GM18519 (cell line): ENCODE data around the gene RASGRP4.

ENCODE experiments used
- ATAC-seq: cut with Tn5 transposase; IDR thresholded peaks from one replicate; pipeline ENCODE4 v1.9.1; 2021; ENCODE audit warnings: mild to moderate bottlenecking, moderate library complexity; ENCODE audit not compliant: unreplicated experiment, low FRiP score

Gene RASGRP4

DNA sequence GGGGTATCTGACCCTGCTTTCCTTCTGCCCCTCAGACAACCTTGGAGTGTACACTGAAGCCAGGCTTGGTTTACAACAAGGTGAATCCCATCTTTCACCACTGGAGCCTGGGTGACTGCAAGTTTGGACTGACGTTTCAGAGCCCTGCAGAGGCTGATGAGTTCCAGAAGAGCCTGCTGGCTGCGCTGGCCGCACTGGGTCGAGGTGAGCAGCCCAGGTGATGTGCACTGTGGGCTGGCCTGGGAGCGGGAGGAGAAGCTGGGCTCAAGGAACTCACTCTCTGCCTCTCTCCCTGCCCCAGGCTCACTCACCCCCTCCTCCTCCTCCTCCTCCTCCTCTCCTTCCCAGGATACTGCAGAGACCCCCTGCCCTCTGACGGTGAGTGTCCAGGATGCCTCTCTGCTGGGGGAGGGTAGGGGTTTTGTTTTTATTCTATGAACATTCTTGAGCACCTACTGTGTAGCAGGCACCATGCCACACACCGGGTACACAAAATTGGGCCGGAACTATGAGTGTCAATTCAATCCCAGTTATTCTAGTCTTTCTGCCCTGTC is 34.0 kb downstream of the RASGRP4 start:
- ATAC-seq: no peak

DNA sequence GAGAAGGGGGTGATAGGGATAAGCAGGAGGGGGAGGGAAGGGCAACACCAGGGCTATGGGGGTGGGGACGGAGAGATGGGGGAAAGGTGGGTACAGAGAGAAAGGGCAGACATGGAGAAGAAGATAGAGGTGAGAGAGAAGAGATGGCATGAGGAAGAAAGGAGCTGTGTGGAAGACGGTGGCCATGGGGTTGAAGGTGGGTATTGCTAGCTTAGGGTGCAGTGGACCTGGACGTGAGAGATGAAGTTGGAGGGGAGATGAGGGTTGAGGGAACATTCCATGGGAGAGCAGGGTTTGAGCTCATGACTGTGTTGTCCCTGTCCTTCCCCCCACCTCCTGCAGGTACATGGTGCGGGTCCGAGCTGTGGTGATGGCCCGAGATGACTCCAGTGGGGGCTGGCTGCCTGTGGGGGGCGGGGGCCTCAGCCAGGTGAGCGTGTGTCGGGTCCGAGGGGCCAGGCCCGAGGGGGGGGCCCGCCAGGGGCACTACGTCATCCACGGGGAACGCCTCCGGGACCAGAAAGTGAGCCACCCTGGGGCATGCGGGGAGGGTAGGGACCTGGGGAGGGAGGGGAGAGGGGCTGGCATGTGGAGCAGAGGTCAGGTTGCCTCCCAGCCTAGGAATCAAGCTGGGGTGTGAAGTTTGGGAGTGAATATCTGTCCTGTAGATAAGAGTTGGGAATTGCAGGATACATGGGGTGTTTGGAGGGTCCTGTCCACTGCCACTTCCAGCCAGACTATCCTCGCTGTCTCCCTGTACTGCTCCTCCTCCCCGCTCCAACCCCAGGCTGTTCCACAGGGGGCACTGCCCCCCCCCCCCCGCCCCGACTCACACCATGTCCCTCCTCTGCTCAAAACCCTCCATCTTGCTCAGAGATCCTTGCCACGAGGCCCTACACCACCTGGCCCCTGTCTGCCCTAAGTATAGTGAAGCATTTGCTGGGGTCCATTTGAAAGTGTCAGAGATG is 35.8 kb downstream of the RASGRP4 start:
- no peak for ATAC-seq

GRCh38 chr19:38389101-38389925 is 36.7 kb downstream of the RASGRP4 start:
- no peak for ATAC-seq

- no peak for ATAC-seq
These were observed 37.5 kb downstream of the RASGRP4 start, which contains the start of gene SPRED3 for GRCh38 chr19:38388349-38389100. SPRED3 (plus strand) TSS chr19:38388697; CDS start chr19:38390303, 1,606 bp downstream.

GRCh38 chr19:38387550-38388348 is 38.3 kb downstream of the RASGRP4 start, which contains the start of gene GGN:
GGN (minus strand) TSS chr19:38388034; CDS start chr19:38387261, 773 bp downstream.
- no peak for ATAC-seq

GRCh38 chr19:38386971-38387549 is 39.0 kb downstream of the RASGRP4 start:
- no peak for ATAC-seq

GRCh38 chr19:38386300-38386970 is 39.6 kb downstream of the RASGRP4 start:
- no peak for ATAC-seq

DNA sequence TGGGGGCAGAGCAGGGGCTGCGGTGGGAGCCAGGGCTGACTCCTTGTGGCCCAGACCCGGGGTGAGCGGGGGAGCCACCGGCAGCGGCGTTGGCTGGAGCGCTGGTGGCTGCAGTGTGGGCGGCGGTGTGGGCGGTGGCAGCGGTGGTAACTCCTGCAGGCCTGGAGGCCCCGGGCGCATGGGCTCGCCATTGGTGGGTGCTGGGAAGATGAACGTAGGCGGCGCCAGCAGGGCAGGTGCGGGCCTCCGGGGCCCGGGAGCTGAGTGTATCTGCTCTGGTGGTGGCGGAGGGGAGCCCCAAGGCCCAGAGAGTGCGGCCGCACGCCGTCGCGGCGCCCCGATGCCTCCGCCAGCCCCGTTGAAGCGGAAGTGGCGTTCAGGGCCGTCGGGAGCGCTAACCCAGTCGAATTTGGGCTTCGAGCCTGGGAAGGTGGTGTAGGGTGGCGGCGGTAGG is 40.2 kb downstream of the RASGRP4 start:
- ATAC-seq: no peak

DNA sequence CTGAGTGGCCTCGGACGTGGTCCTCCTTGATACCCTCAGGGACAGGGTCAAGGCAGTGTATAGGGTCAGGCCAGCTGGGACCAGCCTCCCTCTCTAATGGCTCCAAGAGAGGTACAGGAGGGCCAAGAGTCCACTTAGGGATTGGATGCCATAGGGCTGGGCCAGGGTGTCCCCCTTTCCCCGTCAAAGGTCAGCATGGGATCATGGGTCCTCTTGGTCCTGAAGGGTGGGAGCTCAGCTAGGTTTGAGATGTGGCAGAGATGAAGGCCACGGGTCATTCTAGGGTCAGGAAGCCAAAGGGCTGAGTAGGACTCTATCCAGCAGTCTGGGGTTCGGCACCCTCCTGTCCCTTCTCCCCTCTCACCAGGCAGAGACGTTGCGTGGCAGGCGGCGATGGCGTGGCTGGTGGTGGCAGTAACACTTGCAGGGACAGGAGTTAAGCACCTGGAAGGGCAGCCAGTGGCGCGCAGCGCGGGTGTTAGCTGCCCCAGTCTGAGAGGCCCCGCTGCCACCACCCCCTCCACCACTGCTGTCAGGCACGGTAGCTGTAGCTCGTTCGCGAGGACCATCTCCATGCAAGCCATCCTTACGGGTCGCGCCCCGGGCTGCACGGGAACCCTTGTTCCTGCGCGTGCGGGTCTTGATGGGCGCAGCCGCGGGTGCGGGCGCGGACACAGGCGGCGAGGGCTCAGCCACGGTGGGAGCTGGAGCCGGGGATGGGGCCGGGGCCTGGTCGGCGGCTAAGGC is 40.8 kb downstream of the RASGRP4 start:
- no peak for ATAC-seq

DNA sequence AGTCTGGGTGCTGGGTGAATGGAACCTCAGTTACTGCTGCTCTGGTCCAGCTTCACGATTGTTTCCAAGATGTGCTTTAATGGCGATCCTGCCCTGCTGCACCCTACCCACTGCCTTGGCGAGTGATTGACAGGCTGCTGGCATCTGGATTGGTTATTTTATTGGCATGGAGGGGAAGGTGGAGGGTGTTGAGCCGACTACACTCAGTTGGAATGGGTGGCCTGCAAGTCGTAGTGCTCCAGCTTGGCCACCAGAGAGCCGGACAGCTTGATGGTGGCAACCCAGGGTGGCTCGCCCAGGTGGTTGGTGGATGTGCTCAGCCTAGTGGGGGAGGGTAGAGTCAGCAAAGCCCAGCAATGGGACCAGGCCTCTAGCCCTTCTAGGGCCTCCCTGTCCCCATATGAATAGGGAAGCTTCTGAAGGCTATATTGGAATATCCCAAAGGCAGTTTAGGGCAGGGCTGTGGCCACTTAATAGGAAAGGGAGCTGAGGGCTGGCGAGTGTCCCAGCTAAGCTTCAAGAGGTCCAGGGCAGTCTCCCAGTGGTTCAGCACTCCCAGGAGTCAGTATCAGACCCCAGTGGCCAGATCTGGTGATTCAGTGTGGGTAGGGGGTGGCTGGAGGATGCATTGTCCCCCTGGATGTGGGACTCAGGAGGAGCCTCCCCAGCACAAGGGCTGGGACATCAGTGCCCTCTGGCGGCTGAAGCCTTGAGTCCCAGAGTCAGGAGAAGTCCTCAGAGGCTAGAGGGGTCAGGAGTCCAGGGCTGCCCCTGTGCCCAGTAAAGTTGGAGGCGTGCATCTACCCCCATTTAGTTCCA is 41.6 kb downstream of the RASGRP4 start:
- no peak for ATAC-seq

DNA sequence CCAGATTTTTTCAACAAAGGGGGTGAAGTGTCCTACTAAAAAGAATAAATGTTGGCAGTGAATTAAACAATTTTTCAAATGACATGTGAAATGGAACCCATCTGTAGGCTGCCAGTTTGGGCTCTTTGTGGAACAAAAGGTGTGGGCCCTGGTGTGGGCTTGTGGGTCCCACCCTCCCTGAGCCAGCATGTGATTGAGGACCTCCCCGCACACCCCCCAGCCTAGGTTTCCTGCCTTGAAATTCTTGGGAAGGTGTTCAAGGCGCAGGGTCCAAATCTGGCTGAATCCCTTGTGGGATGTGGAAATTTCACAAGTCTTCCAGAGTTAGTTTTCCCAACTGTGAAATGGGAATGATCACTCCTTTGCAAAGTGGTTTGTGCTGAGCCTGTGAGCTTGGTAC is 42.3 kb downstream of the RASGRP4 start:
- ATAC-seq: no peak

- no peak for ATAC-seq
These were observed 42.8 kb downstream of the RASGRP4 start for GRCh38 chr19:38383184-38383583.

GRCh38 chr19:38381138-38381537 is 44.9 kb downstream of the RASGRP4 start:
- no peak for ATAC-seq

DNA sequence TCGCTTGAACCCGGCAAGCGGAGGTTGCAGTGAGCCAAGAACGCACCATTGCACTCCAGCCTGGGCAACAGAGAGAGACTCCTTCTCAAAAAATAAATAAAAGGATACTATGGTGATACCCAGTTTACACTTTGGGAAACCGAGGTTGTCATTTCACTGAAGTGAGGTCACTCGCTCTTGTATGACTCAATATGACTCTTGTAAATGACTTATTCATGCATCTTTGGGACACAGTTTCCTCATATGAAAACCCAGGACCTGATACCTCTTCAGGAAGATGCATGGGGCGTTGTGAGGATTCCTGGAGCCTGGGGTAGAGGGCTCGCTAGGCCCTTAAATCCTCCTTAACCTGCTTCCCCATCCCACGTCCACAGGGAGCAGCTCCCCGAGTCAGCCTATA is 47.2 kb downstream of the RASGRP4 start:
- ATAC-seq: no peak

DNA sequence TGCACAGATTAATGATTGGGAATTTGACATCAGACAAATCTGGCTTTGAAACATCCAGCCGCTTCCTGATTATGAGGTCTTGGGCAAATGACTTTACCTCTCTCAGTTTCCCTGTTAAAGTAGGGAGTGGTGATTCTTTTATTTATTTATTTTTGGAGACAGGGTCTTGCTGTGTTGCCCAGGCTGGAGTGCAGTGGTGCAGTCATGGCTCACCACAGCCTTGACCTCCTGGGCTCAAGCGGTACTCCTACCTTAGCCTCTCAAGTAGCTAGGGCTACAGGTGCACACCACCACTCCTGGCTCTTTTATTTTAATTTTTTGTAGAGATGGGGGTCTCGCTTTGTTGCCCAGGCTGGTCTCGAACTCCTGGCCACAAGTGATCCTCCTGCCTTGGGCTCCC is 49.0 kb downstream of the RASGRP4 start:
- no peak for ATAC-seq

DNA sequence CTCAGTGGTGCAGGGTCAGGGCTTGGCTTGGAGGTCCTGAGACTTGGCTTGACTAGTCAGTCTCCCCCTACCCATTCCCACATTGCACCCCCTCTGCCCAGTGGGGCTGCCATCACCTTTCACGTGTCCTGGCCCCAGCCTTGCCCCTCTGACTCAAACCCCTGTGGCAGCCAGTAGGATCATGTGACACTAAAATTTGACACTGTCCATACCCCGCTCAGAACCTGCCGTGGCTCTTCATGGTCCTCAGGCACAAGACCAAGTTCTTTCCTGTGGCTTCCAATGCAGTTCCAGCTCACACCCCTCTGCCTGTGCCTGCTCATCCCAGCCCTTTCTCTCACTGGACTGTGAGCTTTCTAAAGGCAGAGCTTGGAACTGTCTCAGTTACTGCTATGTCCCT is 49.4 kb downstream of the RASGRP4 start:
- ATAC-seq: no peak

DNA sequence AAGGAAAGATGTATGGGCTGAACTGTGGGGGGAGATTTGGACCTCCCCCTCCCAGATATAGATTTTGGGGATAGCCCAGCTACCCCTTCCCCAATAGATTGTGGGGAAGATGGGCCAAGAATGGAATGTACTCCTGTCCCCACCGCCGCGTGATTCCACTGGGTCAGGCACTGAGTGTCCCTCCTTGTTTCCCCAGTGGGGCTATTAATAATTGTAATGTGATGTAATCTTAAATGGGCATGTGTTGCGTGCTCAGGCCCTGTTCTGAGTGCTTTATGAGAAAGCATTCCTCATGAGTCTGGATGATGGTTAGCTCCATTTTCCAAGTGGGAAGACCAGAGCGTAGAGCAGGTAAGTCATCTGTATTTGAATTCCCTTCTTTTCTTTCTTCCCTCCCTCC is 50.3 kb downstream of the RASGRP4 start:
- no peak for ATAC-seq
